ENCODE results near the gene MEAF6.
"Not testable (repeated sequence)": the region's sequence is repeated elsewhere in the genome, so short reads cannot be mapped to it uniquely, and the experiment has no call there.

MEAF6 gene

DNA sequence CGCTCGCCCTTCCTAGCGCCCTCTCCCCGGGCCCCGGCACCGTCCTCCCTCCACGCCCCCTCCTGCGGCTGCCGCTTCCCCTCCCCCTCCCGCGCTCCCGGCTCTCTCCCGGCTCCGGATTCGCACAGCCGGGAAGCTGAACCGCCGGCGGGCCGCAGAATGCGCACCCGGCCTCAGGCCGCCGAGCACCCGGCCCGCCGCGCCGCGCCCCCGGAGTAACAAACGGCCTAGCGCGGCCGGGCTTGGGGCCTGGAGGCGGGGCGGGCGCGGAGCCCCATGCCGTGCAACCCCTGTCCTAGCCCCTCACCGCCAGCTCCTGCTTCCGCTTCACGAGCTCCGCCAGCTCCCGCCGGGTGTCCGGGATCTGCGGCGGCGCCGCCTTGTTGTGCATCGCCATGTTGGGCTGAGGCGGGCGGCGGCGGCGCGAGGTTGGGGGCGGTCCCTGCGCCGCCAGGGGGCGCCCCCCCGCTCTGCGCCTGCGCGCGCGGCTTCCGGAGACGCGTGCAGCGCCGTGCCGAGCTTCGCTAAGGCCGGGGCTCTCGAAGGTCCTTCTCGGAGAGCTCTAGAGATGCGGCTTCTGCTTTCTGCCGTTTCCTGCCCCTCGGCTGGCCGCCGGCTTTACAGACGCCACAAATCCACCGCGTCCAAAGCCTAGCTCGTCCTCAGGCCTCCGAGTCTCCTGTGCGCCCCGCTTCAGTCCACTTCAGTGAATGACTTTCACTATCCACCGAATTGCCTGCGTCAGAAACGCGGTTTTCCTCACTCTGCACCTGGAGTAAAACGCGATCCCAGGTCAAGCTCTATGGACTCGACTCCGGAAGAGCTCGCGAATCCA is at the start of gene MEAF6:
MEAF6 (minus strand) TSS at position 417 of the 835 bp plus-strand sequence; CDS start at position 397, 20 bp downstream.
- DNase-seq (ENCODE audit: low spot score), result peak; percentile 70

DNA sequence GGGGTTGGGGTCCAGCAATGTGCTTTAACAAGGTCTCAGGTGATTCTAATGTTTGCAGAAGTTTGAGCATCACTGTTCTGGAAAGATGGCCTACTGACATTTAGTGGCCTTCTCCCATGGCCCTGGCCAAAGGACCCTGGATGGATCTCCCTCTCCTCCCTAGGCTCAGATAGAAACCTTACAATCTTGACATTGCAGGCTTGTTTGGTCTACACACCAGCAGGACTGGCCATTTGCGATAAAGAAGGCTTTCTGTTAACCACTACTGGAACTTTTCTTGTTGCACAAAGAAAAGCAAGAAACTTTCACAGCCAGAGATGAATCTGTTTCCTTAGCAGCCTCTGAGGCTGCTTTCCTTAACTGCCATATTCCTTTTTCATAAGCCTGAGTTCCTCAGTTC is 48.4 kb upstream of the MEAF6 start:
- no peak for DNase-seq (ENCODE audit: low spot score)

DNA sequence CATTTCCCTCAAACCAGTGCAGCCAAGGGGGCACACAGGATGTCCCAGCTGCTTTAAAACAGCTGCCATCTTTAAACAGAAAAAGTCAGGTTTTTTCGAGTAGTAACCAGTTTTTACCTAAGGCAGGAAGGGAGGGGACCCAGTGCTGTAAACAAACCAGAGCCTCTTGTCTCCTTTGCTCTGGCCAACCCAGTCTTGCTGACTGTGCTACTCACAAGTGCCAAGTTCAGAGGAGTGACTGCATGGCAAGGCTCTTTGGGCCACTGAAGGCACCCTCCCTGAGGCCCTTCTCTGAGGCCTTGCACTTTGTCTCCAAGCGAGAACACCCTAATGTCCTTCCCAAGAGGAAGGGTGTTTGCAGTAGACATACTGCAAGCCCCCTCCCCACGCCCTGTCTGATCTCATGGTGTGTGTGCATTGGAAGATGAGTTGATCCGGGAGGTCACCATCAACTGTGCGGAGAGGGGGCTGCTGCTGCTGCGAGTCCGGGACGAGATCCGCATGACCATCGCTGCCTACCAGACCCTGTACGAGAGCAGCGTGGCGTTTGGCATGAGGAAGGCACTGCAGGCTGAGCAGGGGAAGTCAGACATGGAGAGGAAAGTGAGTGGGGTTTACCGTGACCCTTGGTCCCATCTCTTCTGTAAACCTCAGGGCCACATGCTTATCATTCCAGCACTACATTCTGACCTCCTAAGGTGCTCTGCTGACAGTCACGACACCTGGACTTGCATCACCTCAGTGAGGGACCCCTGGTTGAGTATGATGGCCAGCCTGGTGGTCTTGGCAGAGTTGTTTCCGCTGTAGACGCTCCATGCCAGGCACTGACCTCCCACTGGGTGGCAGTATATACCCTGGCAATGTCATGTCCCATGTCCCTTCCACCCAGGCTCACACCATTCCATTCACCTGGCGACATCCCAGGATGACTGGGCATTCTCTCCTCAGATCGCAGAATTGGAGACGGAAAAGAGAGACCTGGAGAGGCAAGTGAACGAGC is 46.9 kb upstream of the MEAF6 start:
- no peak for DNase-seq (ENCODE audit: low spot score)

DNA sequence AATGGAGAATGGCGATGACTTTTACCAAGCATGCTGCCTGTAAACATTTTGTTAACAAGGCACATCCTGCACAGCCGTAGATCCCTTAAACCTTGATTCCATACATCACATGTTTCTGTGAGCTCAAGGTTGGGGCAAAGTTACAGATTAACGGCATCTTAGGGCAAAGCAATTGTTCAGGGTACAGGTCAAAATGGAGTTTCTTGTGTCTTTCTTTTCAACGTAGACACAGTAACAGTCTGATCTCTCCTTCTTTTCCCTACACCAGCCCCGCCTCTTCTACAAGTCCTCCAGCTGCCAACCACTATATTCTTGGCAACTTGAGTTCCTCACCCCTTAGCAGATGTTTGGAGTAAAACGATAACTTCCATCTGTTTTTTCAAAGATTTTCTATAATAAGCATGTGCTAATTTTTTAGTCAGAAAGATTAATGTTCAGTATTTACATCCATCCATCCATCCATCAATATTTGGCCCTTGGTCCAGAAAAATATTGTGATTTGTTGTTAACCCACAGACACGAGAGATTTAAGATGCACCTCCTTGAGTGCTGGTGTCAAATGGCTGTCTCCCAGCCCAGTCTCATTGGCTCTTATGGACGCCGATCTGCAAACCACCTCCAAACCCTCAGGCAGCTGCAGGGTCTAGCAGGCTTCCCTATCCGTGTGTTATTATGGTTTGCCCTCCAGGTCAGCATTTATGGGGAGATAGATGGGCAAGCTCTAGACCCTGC is 46.0 kb upstream of the MEAF6 start:
- DNase-seq (ENCODE audit: low spot score), result no peak

DNA sequence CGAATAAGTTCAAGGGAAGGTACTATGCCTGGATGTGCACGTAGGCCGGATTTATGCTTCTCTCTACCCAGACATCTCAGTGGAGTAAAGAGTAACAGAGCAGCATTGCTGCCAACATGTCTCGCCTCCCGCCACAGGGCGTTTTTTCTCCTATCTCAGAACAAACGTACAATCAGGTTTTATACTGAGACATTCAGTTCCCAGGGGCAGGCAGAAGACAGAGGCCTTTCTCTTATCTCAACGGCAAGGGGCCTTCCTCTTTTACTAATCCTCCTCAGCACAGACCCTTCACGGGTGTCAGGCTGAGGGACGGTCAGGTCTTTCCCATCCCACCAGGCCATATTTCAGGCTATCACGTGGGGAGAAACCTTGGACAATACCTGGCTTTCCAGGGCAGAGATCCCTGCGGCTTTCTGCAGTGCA is 45.4 kb upstream of the MEAF6 start:
- not testable (repeated sequence) for DNase-seq (ENCODE audit: low spot score)

DNA sequence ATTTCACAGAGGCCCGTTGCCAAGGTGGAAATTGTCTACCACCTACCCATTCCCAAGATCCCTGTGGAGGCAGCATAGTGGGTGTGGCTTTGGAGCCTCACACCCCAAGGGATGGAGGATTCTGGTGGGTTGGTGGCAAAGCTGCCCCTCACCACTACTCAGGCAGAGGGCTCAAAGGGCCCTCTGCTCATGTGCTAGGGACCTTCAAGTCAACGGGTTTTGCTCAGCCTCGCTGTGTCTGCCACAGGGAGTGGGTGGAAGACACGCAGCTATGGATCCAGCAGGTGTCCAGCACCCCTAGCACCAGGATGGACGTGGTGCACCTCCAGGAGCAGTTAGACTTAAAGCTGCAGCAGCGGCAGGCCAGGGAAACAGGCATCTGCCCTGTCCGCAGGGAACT is 44.5 kb upstream of the MEAF6 start:
- DNase-seq (ENCODE audit: low spot score), result no peak

DNA sequence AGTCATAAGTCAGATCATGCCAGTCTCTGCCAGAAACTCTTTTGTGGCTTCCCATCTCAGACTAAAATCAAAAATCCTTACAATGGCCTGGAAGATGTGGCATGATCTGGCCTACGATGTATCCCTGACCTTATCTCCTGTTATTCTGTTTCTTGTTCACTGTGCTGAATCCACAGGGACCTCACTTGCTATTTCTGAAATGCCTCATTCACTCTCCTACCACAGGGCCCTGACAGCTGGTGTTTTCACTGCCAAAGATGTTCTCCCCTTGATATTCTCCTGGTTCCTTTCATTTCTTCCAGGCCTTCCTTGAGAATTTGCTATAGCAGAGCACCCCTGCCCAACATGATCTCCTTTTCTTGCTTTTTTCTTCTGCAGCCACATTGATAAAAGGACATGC is 43.8 kb upstream of the MEAF6 start:
- no peak for DNase-seq (ENCODE audit: low spot score)

DNA sequence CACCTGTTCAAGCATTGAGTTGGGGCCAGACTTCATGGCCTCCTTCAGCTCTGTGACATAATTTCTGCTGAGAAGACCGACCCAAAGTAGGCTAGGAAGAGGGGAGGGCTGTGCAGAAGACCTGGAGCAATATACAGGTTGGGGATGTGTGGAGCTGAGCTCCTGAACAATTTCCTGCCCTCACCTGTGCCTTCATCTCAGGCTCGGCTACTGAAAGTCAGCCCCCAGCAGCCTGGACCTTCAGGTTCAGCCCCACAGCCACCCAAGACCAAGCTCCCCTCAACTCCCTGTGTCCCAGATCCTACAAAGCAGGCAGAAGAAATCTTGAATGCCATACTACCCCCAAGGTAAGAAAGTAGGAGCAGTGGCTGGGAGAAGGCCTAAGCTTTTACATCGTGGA is 42.8 kb upstream of the MEAF6 start:
- no peak for DNase-seq (ENCODE audit: low spot score)

DNA sequence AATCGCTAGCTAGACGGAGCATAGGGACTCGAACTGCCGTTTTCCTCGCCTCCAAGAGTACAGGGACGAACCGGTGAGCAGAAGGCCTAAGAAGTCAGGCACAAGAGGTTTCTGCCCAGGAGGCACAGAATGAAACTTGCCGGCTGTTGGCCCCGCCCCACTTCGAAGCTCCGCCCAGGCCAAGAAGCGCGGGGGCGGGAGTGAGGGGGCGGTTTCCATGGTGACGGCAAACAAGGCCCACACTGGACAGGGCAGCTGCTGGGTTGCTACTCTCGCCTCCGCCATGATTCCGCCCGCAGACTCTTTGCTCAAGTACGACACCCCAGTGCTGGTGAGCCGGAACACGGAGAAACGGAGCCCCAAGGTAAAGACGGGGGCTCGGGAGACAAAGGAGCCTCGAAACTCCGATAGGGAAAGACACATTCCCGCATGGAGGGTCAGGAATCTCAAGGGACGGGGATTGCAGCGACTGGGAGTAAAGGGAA is 42.2 kb upstream of the MEAF6 start, which contains the start of gene DNALI1:
DNALI1 (plus strand) TSS at position 229 of the 485 bp plus-strand sequence; CDS start at position 284, 55 bp downstream.
- peak; percentile 70 for DNase-seq (ENCODE audit: low spot score)

DNA sequence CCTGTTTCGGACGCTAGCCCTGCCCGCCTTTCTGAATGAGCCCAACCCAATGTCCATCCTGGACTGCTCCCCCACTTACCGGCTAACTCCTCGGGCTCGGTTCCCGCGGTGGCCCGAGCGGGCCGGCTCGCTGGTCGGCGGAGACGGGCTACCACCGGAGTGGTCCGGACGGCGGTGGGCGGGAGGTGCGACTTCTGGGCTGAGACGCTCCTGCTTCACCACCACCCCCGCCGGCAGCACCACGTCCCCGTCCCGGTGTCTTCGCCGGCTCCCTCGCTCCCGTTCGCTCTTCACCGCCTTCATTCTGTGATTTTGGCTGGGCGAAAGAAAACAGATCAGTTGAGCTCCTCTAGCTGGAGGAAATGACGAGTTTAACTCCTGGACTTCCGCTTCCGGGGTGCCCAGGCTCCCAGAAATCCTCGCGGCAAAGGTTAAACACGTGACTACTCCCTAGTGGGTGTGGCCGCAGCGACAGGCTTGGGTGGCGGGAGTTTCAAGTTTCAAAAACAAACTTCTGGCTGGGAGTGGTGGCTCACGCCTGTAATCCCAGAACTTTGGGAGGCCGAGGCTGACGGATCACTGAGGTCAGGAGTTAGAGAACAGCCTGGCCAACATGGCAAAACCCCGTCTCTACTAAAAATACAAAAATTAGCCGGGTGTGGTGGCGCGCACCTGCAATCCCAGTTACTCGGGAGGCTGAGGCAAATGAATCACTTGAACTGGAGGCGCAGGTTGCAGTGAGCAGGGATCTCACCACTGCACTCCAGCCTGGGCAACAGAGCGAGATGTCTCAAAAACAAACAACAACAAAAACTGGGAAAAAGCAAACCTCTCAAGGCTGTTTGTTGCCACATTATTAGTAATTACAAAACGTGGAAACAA is 39.6 kb upstream of the MEAF6 start, which contains the start of gene SNIP1:
SNIP1 (minus strand) TSS at position 367 of the 882 bp plus-strand sequence; CDS start at position 303, 64 bp downstream.
- peak; percentile 97 for DNase-seq (ENCODE audit: low spot score)

DNA sequence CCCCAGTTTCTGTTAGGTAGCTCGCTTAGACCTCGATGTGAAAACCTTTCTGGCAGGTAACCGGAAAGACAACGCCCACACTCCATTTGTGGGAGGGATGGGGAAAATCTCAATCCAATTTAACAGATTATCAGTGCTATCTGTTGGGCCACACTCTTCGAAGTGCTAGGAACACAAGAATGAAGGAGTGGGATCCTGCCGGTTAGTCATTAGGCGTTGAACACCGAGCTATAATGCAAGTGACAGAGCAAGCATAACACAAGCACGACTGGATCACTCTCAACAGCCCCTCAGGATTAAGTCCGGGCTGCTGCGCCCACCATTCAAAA is 39.0 kb upstream of the MEAF6 start:
- DNase-seq (ENCODE audit: low spot score), result no peak

DNA sequence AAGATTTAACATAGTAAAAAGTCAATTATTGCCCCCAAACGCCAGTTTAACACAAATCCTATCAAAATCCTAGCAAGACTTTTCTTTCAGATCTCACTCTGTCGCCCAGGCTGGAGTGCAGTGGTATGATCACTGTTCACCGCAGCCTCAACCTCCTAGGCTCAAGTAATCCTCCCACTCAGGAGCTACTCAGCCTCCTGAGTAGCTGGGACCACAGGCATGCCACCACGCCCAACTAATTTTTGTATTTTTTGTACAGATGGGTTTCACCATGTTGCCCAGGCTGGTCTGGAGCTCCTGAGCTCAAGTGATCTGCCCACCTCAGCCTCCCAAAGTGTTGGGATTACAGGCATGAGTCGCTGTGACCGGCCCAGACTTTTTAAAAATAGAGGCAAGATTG is 34.8 kb upstream of the MEAF6 start:
- DNase-seq (ENCODE audit: low spot score), result no peak

DNA sequence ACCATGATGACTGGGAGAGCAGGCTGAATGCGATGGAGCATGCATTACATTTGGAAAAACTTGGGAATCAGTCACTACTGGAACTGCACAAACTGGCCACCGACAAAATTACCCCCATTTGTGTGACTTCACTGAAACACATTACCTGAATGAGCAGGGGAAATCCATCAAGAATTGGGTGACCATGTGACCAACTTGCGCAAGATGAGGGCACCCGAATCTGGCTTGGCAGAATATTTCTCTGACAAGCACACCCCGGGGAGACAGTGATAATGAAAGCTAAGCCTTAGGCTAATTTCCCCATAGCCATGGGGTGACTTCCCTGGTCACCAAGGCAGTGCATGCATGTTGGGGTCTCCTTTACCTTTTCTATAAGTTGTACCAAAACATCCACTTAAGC is 30.5 kb upstream of the MEAF6 start:
- no peak for DNase-seq (ENCODE audit: low spot score)

DNA sequence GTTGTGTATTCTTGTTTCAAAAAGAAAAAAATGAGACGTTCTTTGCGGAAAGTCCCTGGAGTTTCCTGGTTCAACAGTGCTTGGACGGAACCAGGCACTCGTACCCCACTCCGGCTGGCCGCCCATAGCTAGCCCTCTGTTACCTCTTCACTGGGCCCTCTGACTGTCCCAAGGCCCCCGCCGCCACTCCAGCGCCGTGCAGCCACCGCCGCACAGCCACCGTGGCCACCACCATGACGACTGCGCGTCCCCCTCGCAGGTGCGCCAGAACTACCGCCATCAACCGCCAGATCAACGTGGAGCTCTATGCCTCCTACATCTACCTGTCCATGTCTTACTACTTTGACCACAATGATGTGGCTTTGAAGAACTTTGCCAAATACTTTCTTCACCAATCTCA is 30.0 kb upstream of the MEAF6 start:
- no peak for DNase-seq (ENCODE audit: low spot score)

DNA sequence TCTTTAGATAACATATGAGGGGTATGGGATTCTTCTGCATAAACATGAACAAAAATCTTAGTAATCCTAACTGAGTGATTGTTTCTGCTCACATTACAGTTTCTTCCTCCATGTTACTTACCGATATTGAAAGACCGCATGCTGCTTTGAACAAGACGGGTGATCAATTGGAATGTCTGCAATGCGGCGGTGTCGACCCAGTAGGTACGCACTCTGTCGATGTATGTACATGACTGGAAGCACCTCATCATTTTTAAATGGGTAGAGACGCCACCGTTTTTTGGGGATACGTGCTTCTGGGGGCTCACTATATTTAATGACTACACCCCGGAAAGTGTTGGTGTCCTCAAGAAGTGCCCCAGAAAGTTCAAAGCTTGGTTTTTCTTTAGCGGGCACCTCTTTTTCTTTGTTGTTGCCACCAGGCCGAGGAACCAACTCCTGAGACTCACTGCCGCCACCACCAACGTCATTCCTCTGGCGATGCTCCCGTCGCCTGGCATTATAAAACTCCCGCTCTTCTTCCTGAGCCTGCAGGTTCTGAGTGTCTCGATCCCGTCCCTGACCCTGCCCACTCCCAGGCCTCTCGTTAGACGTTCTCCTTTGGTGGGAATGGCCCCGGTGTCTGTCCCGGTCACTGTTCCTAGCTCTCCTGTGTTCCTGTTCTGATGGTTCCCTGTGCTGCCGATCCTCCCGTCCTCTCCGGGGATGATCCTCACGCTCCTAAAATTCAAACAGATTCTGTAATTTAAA is 25.6 kb upstream of the MEAF6 start:
- no peak for DNase-seq (ENCODE audit: low spot score)

DNA sequence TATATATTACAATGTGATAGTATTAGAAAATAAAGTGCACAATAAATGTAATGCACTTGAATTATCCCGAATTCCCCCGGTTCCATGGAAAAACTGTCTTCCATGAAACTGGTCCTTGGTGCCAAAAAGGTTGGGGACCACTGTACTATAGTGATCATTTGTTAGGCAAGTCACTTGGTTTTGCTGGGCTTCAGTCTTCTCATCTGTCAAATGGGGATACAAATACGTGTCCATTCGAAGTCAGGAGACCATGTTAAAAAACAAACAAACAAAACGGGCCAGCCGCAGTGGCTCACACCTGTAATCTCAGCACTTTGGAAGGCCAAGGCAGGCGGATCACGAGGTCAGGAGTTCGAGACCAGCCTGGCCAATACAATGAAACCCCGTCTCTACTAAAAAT is 24.6 kb upstream of the MEAF6 start:
- not testable (repeated sequence) for DNase-seq (ENCODE audit: low spot score)

DNA sequence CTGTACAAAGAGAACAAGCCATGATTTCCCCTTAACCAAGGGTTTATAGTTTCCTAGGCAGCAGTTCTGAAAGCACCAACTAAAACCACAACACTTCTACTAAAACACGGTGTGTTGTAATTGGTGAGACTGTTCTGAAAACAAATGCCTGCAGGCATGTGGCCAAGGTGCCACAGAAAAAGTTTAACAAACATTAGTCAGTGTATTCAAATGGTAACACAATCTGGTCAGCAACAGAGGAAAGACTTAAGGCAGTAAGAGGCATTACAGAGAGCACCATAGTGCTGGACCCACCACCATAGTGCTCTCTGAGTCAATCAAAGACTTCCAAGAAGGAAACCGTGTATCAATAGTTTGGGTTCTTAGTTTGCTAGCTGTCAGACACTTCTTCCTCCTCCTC is 22.8 kb upstream of the MEAF6 start:
- DNase-seq (ENCODE audit: low spot score), result no peak

DNA sequence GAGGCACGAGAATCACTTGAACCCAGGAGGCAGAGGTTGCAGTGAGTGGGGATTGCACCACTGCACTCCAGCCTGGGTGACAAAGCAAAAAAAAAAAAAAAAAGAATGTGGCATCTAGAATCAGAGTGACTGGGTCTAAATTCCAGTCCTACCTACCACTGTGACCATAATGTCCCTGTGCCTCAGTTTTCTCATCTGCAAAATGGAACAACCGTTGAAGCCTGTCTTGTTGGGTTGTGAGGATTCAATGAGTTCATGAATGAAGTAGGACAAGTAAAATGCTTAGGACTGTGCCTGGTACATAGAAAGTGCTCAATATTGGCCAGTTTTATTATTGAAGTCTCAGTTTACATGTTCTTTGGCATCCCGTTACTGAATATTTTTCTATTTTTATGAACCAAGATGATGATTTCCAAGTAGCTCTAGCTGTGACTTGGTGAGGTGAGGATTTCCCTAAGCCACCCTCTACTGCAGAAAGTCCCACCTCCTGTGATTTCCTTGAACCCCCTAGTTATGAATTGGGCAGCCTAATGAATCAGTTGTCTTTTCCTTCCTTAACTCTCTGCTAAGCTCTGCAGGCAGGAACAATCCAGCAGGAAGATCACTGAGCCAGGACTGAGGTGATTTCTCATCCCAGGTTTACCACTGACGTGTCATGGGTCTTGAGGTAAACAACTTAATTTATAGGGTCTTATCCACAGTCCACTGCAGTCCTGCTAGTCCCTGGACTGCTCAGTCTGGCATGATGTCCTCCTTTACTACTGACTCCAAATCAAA is 18.9 kb upstream of the MEAF6 start:
- DNase-seq (ENCODE audit: low spot score), result no peak

Measured in pons (tissue), 1 donor.